HG02588 (cell line): ENCODE data around the gene HPSE2.

Experiments used
- ATAC-seq: cut with Tn5 transposase; IDR thresholded peaks from one replicate; pipeline ENCODE4 v1.9.1; 2021; ENCODE audit warnings: mild to moderate bottlenecking, moderate library complexity; ENCODE audit not compliant: unreplicated experiment

HPSE2 gene

DNA sequence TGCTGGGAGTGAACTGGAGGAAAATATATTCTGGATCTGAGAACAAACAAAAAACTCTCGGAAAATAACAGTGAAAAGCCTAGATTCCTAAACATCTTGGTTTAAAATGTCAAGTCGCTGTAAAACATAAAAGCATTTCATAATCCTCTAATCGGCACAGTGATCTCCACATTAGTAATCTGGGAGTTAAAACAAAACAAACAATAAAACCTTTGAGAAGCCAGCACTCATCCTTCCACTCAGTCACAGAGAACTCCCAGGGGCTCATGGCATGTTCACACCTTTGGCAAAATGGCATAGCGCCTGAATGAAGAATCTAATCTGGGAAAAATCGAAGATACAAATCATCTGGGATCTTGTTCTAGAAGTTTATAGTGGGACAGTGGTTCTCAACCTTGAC lies 764.8 kb downstream of the HPSE2 start:
- no peak for ATAC-seq

DNA sequence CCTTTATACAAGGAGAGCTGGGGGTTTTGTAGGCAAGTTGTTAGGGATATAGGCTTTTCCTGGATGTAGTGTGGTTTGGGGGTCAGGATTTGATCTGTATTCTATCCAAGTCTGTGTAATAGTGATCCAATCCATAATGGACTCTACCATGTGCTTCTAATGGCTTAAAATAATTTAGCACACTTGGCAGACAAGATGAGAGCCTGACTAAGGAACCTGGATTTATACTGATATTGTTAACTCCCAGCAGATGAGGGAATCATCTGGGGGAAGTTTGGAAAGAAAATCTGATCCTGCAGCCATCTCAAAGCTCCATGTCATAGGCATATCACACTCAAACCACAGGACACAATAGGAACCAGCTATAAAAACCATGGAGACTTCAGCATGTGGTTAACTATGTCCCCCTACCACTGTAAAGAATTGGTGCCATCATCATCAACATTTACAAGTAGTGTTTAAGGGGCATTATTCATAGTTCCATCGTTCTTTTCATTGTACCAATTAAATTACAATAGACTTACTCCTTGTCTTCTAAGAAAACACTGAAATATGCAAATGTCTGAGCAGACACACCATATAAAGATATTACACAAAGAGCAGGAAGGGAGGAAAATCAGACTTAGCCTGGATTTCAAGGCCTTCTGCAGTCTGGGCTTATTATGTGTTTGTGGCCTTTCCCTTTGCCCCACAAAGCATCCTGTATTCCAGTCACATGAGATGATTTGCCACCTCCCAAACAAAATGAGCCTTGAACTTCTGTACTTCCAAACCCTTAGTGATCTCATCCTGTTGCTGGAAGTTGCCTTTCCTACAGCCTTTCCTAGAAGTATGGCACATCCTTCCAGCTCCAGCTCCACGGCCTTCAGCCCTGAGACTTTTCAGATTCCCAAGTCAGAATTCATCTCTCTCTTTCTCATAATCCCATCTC lies 766.4 kb downstream of the HPSE2 start:
- no peak for ATAC-seq

- ATAC-seq, result peak; percentile 94
Observed at GRCh38 chr10:98467506-98468318, 767.9 kb downstream of the HPSE2 start.

GRCh38 chr10:98466861-98467505 lies 768.7 kb downstream of the HPSE2 start:
- ATAC-seq, result no peak

DNA sequence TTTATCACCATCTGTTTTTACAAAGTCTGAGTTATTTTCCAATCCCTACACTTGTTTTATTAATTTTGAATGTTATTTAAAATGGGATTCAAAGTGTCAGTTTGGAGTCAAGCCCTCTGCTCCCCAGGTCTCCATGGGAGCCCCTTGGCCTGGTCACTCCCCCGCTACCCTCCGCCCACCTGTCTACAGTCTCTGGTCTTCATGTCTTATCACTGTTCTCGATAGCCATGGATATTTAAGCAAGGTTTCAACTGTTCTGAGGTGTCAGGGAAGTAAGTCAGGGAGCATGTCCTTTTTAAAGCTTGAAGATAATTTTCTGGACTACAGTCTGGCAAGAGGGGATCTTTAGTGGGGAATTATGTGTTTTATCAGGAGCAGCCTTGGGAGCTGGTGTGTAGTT lies 769.8 kb downstream of the HPSE2 start:
- ATAC-seq, result no peak

GRCh38 chr10:98463976-98464754 lies 771.5 kb downstream of the HPSE2 start:
- no peak for ATAC-seq

GRCh38 chr10:98463016-98463415 lies 772.6 kb downstream of the HPSE2 start:
- ATAC-seq, result no peak

- no peak for ATAC-seq
Observed at GRCh38 chr10:98461500-98461842, 774.2 kb downstream of the HPSE2 start.

DNA sequence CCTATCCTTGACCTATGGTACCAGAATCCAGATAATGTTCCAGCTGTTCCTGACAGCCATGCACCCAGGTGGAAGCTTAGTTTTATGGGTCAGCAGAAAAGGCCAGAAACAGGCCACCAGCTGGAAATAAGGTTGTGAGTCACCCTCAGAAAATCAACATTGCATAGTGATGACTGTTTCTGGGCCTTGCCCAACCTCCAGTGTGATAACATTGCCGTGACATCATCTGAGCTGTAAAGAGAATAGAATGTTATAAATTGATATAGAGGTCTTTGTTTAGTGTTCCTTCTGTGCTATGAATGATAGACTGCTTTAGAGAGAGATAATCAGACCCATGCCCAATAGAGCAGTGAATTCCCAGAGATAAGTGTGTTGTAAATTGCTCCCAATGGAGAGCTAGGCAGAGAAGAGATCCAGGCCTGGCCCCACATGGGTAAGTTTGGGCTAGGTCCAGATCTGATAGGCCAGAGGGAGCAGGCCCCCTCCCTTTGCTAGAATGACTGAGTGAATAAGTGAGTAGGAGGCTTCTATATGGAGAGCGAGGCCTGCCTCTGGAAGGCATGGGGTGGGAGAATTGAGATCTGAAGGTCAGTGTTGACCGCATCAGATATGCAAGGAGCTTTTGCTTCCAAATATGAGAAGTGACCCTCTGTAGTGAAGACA lies 774.7 kb downstream of the HPSE2 start:
- ATAC-seq, result no peak

DNA sequence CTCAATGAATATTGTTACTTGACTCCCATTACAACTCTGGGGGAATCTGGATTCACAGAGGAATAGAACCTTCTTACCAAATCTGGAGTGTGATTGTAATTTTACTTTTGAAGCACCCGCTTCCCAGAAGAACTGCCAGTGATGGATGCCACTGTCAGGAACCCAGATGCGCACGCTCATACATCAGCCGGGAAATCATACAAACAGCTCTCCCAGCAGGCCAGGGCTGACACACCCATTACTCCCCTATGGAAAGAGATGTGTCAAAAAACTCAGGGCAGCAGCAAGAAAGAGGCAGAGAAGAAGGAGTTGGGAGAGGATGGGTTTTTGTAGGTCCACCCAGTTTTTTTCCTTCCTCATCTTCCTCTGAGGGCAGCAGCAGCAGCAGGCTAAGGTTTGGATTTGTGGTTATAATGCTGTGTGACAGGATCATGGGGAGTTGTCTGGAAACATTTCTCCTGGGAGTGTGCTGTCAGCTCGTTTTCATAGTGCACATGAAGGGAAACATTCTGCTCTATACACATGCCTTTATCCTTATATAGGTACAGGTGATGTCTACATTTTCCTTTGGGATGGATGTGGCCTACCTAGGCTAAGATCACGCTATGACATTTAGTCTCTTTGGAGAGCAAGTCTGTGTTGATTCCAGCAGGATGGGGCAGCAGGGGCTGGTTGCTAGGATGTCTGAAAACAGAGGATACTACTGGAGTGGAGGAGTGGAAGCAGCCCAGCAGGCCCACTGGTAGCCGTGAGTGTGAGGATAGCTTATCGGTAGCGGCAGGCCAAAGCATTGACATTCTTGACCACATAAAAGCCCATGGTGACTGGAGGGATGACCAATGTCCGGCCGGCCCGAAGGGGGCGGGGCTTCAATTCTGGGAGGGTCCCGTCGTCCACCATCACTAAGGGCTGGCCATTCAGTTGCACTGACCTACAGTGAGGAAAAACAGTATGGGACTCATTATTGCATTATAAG lies 776.6 kb downstream of the HPSE2 start:
- ATAC-seq, result no peak

GRCh38 chr10:98457721-98458120 lies 777.9 kb downstream of the HPSE2 start:
- no peak for ATAC-seq

DNA sequence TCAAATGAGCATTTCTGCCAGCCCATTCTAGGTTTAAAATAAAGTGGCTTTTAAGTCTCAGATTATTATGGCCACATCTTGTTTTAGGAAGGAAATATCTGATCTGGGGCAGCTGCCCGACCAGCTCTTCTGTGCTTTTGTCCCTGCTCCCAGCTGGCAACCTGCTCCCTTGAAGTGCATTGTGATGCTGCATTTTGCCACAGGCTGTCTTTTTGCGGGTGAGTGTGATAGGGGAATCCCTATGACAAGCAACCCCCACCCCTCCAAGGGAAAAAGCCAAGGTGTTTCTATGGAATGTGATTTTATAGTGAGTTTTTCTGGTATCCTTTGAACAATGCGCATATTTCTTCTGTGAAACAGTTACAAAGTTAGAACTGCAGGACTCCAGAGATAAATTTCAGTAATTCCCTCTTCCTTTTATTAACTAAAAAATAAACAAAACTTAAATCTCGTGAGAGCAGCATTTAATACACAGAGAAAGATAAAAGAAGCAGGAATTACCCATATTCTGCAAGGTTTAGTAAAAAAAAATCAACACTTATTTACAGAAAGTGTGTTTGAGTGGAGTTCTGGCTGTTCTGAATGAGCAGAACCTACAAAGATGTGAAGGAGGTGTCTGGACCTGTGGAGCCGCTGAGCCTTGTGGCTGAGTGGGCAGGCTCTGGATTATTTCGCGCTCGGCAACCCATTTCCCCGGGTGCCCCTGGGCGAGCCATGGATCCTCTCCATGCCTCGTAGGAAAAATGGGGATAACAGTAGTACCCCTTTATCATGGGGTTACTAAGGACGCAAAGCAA lies 778.8 kb downstream of the HPSE2 start:
- ATAC-seq, result no peak

GRCh38 chr10:98456043-98456570 lies 779.5 kb downstream of the HPSE2 start:
- ATAC-seq, result no peak

DNA sequence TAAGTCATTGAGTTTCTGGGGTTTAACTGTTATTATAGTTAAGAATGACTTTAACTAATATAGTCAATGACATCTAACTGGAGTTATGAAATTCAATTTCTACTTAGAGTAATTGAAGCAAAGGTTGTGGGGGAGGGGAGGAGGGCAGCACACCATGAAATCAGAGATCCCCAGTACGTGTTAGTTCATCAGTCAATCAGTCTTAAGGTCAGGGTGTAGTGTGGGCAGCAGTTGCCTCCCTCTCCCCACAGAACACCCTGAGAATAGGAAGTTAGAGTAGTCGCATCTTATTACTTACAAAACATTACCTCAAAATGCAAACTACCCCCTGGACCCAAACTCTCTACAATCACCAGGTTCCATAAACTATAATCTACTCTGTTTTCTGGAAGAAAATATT lies 781.9 kb downstream of the HPSE2 start:
- no peak for ATAC-seq

- ATAC-seq, result no peak
Observed at GRCh38 chr10:98450618-98451017, 785.0 kb downstream of the HPSE2 start.

DNA sequence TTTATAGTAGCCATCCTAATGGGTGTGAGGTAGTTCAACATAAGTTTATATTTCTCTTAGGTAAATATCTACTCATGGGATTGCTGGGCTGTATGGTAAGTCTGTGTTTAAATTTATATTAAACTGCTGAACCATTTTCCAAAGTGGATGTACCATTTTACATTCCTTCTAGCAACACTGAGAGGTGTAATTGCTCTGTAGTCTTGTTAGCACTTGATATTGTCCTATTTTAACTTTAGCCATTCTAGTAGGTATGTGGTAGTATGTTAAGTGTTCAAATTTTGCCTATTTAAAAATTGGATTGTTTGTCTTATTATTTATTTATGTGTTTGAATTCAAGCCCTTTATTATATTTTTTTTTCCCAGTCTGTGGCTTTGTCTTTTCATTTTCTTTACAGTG lies 786.4 kb downstream of the HPSE2 start:
- no peak for ATAC-seq

- peak; percentile 86 for ATAC-seq
Observed at GRCh38 chr10:98446661-98447221, 788.9 kb downstream of the HPSE2 start, which contains the start of gene HPS1. TSS of gene HPS1 (minus strand) at chr10:98446935. CDS start at chr10:98443240, 3,695 bp downstream.
